Tibial nerve (tissue), 4 donors: Measurements from ENCODE around the gene SDK1. TPM values are rescaled to one million over a fixed set of nuclear protein-coding genes. Genes with fewer than 3 reads are reported as not detected.

Experiments
- DNase-seq, 2 donors: peaks; one replicate each; pipeline ENCODE4 v3.0.0-alpha.2; 2019; ENCODE audit warnings: low spot score in 2 of 2
- H3K27ac ChIP-seq, 4 donors: fragments of 200-600 bp; sonication (generic) in 3 of 4; one replicate each; pipeline ENCODE4 v1.5.1; 2017 to 2019; ENCODE audit warnings: mild to moderate bottlenecking in 1 of 4
- H3K27me3 ChIP-seq, 2 donors: fragments of 200-600 bp; sonication (generic) in 1 of 2; one replicate each; pipeline versions ENCODE4 v1.5.1 to v1.6.0; 2017 to 2019
- H3K36me3 ChIP-seq, 3 donors: fragments of 200-600 bp; sonication (generic); one replicate each; pipeline ENCODE4 v1.5.1; 2018 to 2019
- H3K4me1 ChIP-seq, 4 donors: fragments of 200-600 bp; sonication (generic) in 3 of 4; one replicate each; pipeline ENCODE4 v1.5.1; 2017 to 2019
- H3K4me3 ChIP-seq, 4 donors: fragments of 200-600 bp; sonication (generic) in 3 of 4; one replicate each; pipeline ENCODE4 v1.5.1; 2017 to 2019; ENCODE audit warnings: mild to moderate bottlenecking in 1 of 4, moderate library complexity in 1 of 4
- H3K9me3 ChIP-seq, 4 donors: fragments of 200-600 bp; sonication (generic) in 3 of 4; one replicate each; pipeline ENCODE4 v1.5.1; 2017 to 2019
- CTCF ChIP-seq, 5 experiments: fragments of 200-600 bp in 3 of 5; fragments of 450-650 bp in 2 of 5; sonication (generic) in 3 of 5; IDR thresholded peaks; one replicate each; pipeline ENCODE4 v1.5.1; 2016 to 2019; ENCODE audit warnings: antibody characterized with exemption in 5 of 5, mild to moderate bottlenecking in 3 of 5, moderate library complexity in 2 of 5
- EP300 ChIP-seq, 2 donors: sonication (generic); formaldehyde crosslinking; IDR thresholded peaks; one replicate each; pipeline ENCODE4 v1.6.1; 2017; ENCODE audit warnings: antibody characterized with exemption in 2 of 2, mild to moderate bottlenecking in 1 of 2
- POLR2A ChIP-seq, 2 donors: fragments of 450-650 bp; IDR thresholded peaks; one replicate each; pipeline ENCODE4 v1.6.1; 2017; ENCODE audit warnings: antibody characterized with exemption in 2 of 2, mild to moderate bottlenecking in 2 of 2, moderate library complexity in 2 of 2
- WGBS, 2 donors: methylation state at CpG; one replicate each; pipeline ENCODE4 v1.1.5; 2018; 5-methylcytosine and 5-hydroxymethylcytosine counted together
- total RNA-seq, 4 donors: library from RNA; depleted of rRNA; stranded (reverse); fragments of >200 nt; gene quantifications; one replicate each; pipeline ENCODE4 v1.1.0, GENCODE V29; 2016

SDK1 gene
- total RNA-seq, 4 donors from 2014 or later: 8.2 to 16.2 (median 12.9) TPM

GRCh38 chr7:3880228-3880987, 579.4 kb downstream of the SDK1 start:
- Histone ChIP-seq H3K27ac (no peak overlapping the region), H3K9me3 (no peaks in the 10 kb centered on the region), H3K36me3 (no peaks in the 10 kb centered on the region), H3K4me1 (no peaks in the 10 kb centered on the region), H3K27me3 (no peaks in the 10 kb centered on the region), H3K4me3 (no peak overlapping the region)
- WGBS, 2 donors: 78 to 80% methylated on average over 26 of the region's 26 CpGs
- TF ChIP-seq EP300 (IDR thresholded peaks at IDR 0.05): no peak
- TF ChIP-seq POLR2A (IDR thresholded peaks at IDR 0.05): no peak
- TF ChIP-seq CTCF (IDR thresholded peaks at IDR 0.05): no peak
- DNase-seq: no peak

GRCh38 chr7:3882782-3883181, 581.7 kb downstream of the SDK1 start:
- WGBS, 2 donors: 82 to 83% methylated on average over 5 of the region's 5 CpGs
- TF ChIP-seq POLR2A (IDR thresholded peaks at IDR 0.05) (no peak), EP300 (IDR thresholded peaks at IDR 0.05) (no peak), CTCF (IDR thresholded peaks at IDR 0.05) (no peak)
- no peak for DNase-seq
- Histone ChIP-seq H3K27me3 (no peaks in the 10 kb centered on the region), H3K9me3 (no peaks in the 10 kb centered on the region), H3K27ac (no peak overlapping the region), H3K36me3 (no peaks in the 10 kb centered on the region), H3K4me3 (no peak overlapping the region), H3K4me1 (no peaks in the 10 kb centered on the region)

- Histone ChIP-seq H3K4me3 (no peak overlapping the region), H3K27ac (no peak overlapping the region), H3K4me1 (no peaks in the 10 kb centered on the region), H3K36me3 (no peaks in the 10 kb centered on the region), H3K27me3 (no peaks in the 10 kb centered on the region), H3K9me3 (no peaks in the 10 kb centered on the region)
- DNase-seq: no peak
- TF ChIP-seq CTCF (IDR thresholded peaks at IDR 0.05): no peak
- WGBS, 2 donors: 78 to 96% methylated on average over 5 to 6 of the region's 6 CpGs
Observed at GRCh38 chr7:3884543-3884942, 583.5 kb downstream of the SDK1 start.

GRCh38 chr7:3887096-3887690, 586.1 kb downstream of the SDK1 start:
- no peak for DNase-seq
- 73 to 79% methylated on average over 4 of the region's 4 CpGs for WGBS, 2 donors
- TF ChIP-seq EP300 (IDR thresholded peaks at IDR 0.05): no peak
- no peak for TF ChIP-seq POLR2A (IDR thresholded peaks at IDR 0.05)
- no peak for TF ChIP-seq CTCF (IDR thresholded peaks at IDR 0.05)
- Histone ChIP-seq H3K36me3 (no peaks in the 10 kb centered on the region), H3K4me1 (no peaks in the 10 kb centered on the region), H3K27ac (no peak overlapping the region), H3K9me3 (no peaks in the 10 kb centered on the region), H3K4me3 (no peak overlapping the region), H3K27me3 (no peaks in the 10 kb centered on the region)

- 65 to 83% methylated on average over 8 of the region's 8 CpGs for WGBS, 2 donors
- Histone ChIP-seq H3K27me3 (no peaks in the 10 kb centered on the region), H3K27ac (no peak overlapping the region)
Observed at GRCh38 chr7:3888096-3888495, 587.0 kb downstream of the SDK1 start.

More at GRCh38 chr7:3888096-3888495, 587.0 kb downstream of the SDK1 start:
- Histone ChIP-seq H3K4me1 (no peaks in the 10 kb centered on the region), H3K9me3 (no peaks in the 10 kb centered on the region), H3K4me3 (no peak overlapping the region), H3K36me3 (no peaks in the 10 kb centered on the region)
- peak in 1 of 2 donors; percentile 21 for DNase-seq
- TF ChIP-seq EP300 (IDR thresholded peaks at IDR 0.05) (no peak), CTCF (IDR thresholded peaks at IDR 0.05) (no peak)
